Activated gamma-delta T cell (primary cell): Measurements from ENCODE around the gene UTS2R.
A peak's percentile ranks its signal among the peaks of the same experiment; 100 is the strongest.
"Not testable (repeated sequence)": the region's sequence is repeated elsewhere in the genome, so short reads cannot be mapped to it uniquely, and the experiment has no call there.

Source experiments
- DNase-seq: peaks from one replicate; lab custom pipeline; 2025; lab: John Stamatoyannopoulos, UW

Gene UTS2R

GRCh38 chr17:82408288-82408937 is 36.8 kb downstream of the UTS2R start:
- DNase-seq, result no peak

GRCh38 chr17:82408938-82409318 is 37.4 kb downstream of the UTS2R start:
- DNase-seq, result no peak

GRCh38 chr17:82410014-82410716 is 38.6 kb downstream of the UTS2R start:
- no peak for DNase-seq

- DNase-seq, result no peak
Observed at GRCh38 chr17:82411396-82412053, 40.0 kb downstream of the UTS2R start.

- DNase-seq, result not testable (repeated sequence)
Observed at GRCh38 chr17:82412081-82412480, 40.5 kb downstream of the UTS2R start.

GRCh38 chr17:82412535-82413520 is 41.3 kb downstream of the UTS2R start:
- DNase-seq, result no peak

- DNase-seq, result peak; percentile 27
Observed at GRCh38 chr17:82414548-82415281, 43.1 kb downstream of the UTS2R start.

- no peak for DNase-seq
Observed at GRCh38 chr17:82415336-82415735, 43.8 kb downstream of the UTS2R start.

- DNase-seq, result no peak
Observed at GRCh38 chr17:82415786-82416185, 44.2 kb downstream of the UTS2R start.

- no peak for DNase-seq
Observed at GRCh38 chr17:82416264-82416663, 44.7 kb downstream of the UTS2R start.

- DNase-seq, result no peak
Observed at GRCh38 chr17:82416771-82417170, 45.2 kb downstream of the UTS2R start.

- DNase-seq, result peak; percentile 80
Observed at GRCh38 chr17:82418001-82418986, 46.7 kb downstream of the UTS2R start, which contains the start of the genes HEXD and OGFOD3. Gene HEXD (plus strand): TSS chr17:82418347. CDS start chr17:82419800, 1,453 bp downstream. Gene OGFOD3 (minus strand): TSS chr17:82418586. CDS start chr17:82418485, 101 bp downstream.

GRCh38 chr17:82419540-82419939 is 48.0 kb downstream of the UTS2R start:
- no peak for DNase-seq

- no peak for DNase-seq
Observed at GRCh38 chr17:82424001-82424862, 52.7 kb downstream of the UTS2R start.

GRCh38 chr17:82424863-82425159 is 53.2 kb downstream of the UTS2R start:
- no peak for DNase-seq
